HG03457 (cell line): ENCODE measurements around the gene NBEA.
"Not testable (repeated sequence)": the region's sequence is repeated elsewhere in the genome, so short reads cannot be mapped to it uniquely, and the experiment has no call there.

Source experiments
- ATAC-seq: cut with Tn5 transposase; IDR thresholded peaks from one replicate; pipeline ENCODE4 v1.9.1; 2021; ENCODE audit warnings: moderate number of reproducible peaks; ENCODE audit not compliant: unreplicated experiment

The NBEA gene

GRCh38 chr13:34941835-34942731 is at the start of gene NBEA:
Gene NBEA (plus strand): TSS chr13:34942270. CDS start chr13:34942821, 551 bp downstream.
- peak; percentile 72 for ATAC-seq

GRCh38 chr13:34894756-34895155 is 47.3 kb upstream of the NBEA start:
- no peak for ATAC-seq

GRCh38 chr13:34897220-34897619 is 44.9 kb upstream of the NBEA start:
- ATAC-seq = no peak

- no peak for ATAC-seq
Measured at GRCh38 chr13:34899888-34900287, 42.2 kb upstream of the NBEA start.

- no peak for ATAC-seq
Measured at GRCh38 chr13:34900288-34900739, 41.8 kb upstream of the NBEA start.

- ATAC-seq = no peak
Measured at GRCh38 chr13:34901572-34901971, 40.5 kb upstream of the NBEA start.

GRCh38 chr13:34911159-34911558 is 30.9 kb upstream of the NBEA start:
- no peak for ATAC-seq

GRCh38 chr13:34913040-34913439 is 29.0 kb upstream of the NBEA start:
- ATAC-seq = no peak

GRCh38 chr13:34914416-34914815 is 27.7 kb upstream of the NBEA start:
- no peak for ATAC-seq

- ATAC-seq = no peak
Measured at GRCh38 chr13:34926508-34926907, 15.6 kb upstream of the NBEA start.

- ATAC-seq = not testable (repeated sequence)
Measured at GRCh38 chr13:34928676-34929075, 13.4 kb upstream of the NBEA start.

GRCh38 chr13:34931572-34931971 is 10.5 kb upstream of the NBEA start:
- no peak for ATAC-seq

- no peak for ATAC-seq
Measured at GRCh38 chr13:34933349-34933748, 8.7 kb upstream of the NBEA start.

- no peak for ATAC-seq
Measured at GRCh38 chr13:34933786-34934185, 8.3 kb upstream of the NBEA start.

- no peak for ATAC-seq
Measured at GRCh38 chr13:34935841-34936240, 6.2 kb upstream of the NBEA start.

- ATAC-seq = no peak
Measured at GRCh38 chr13:34939771-34940170, 2.3 kb upstream of the NBEA start.

GRCh38 chr13:34941436-34941834 is 635 bp upstream of the NBEA start:
- ATAC-seq = no peak

- ATAC-seq = no peak
Measured at GRCh38 chr13:34942732-34943435, 814 bp downstream of the NBEA start.

GRCh38 chr13:34943436-34944273 is 1.6 kb downstream of the NBEA start:
- no peak for ATAC-seq

GRCh38 chr13:34944274-34944634 is 2.2 kb downstream of the NBEA start:
- ATAC-seq = no peak

GRCh38 chr13:34944751-34945150 is 2.7 kb downstream of the NBEA start:
- ATAC-seq = no peak
